IMR-90 (cell line): ENCODE data around the gene OR4F6.

Experiments used
- BHLHE40 ChIP-seq: fragments of 150-350 bp; IDR thresholded peaks from 2 replicates; pipeline ENCODE4 v1.6.1; 2016; ENCODE audit warnings: mild to moderate bottlenecking, low read depth, low read length
- CEBPB ChIP-seq: IDR thresholded peaks from 2 replicates; pipeline ENCODE4 v1.6.1; 2012; ENCODE audit warnings: low read depth, low read length, improper control_type of control experiment
- CHD1 ChIP-seq: IDR thresholded peaks from 2 replicates; pipeline ENCODE4 v1.6.1; 2012; ENCODE audit warnings: low read depth, low read length, improper control_type of control experiment
- CTCF ChIP-seq: conservative IDR thresholded peaks from 2 replicates; pipeline ENCODE4 v1.5.1; 2012; ENCODE audit warnings: mild to moderate bottlenecking, low read depth, low read length, improper control_type of control experiment
- MAZ ChIP-seq: IDR thresholded peaks from 2 replicates; pipeline ENCODE4 v1.6.1; 2012; ENCODE audit warnings: low read depth, mild to moderate bottlenecking, low read length, improper control_type of control experiment, moderate library complexity, borderline replicate concordance
- NFE2L2 ChIP-seq: fragments of 150-350 bp; IDR thresholded peaks from 2 replicates; pipeline ENCODE4 v1.6.1; 2016; ENCODE audit warnings: low read depth, mild to moderate bottlenecking, low read length
- POLR2A ChIP-seq: IDR thresholded peaks from 2 replicates; pipeline ENCODE4 v1.6.1; 2012; ENCODE audit warnings: mild to moderate bottlenecking, low read depth, low read length
- RAD21 ChIP-seq: IDR thresholded peaks from 2 replicates; pipeline ENCODE4 v1.6.1; 2012; ENCODE audit warnings: low read length, improper control_type of control experiment
- RCOR1 ChIP-seq: IDR thresholded peaks from 2 replicates; pipeline ENCODE4 v1.6.1; 2012; ENCODE audit warnings: mild to moderate bottlenecking, low read length, improper control_type of control experiment; ENCODE audit not compliant: insufficient replicate concordance
- RFX5 ChIP-seq: IDR thresholded peaks from 2 replicates; pipeline ENCODE4 v1.8.0; 2012; ENCODE audit warnings: low read depth, mild to moderate bottlenecking, low read length, moderate library complexity
- SMC3 ChIP-seq: fragments of 150-350 bp; IDR thresholded peaks from 2 replicates; pipeline ENCODE4 v1.6.1; 2016; ENCODE audit warnings: low read depth, mild to moderate bottlenecking, antibody characterized with exemption, low read length, moderate library complexity
- USF2 ChIP-seq: fragments of 150-350 bp; IDR thresholded peaks from 2 replicates; pipeline ENCODE4 v1.6.1; 2017; ENCODE audit warnings: mild to moderate bottlenecking, antibody characterized with exemption, low read length, low read depth

GRCh38 chr15:101805605-101806345 lies 2.5 kb downstream of the OR4F6 start:
- TF ChIP-seq RCOR1: no peak
- TF ChIP-seq RAD21: no peak
- TF ChIP-seq CTCF: no peak
- TF ChIP-seq MAZ: no peak
- no peak for TF ChIP-seq BHLHE40
- TF ChIP-seq POLR2A: no peak
- no peak for TF ChIP-seq CEBPB
- no peak for TF ChIP-seq SMC3
- no peak for TF ChIP-seq USF2
- no peak for TF ChIP-seq RFX5
- TF ChIP-seq NFE2L2: no peak
- no peak for TF ChIP-seq CHD1
